Vagina (tissue), 2 donors: ENCODE measurements around the gene FRY. TPM values are rescaled to one million over a fixed set of nuclear protein-coding genes. Genes with fewer than 3 reads are reported as not detected.

Experiments
- DNase-seq, 2 donors: peaks; one replicate each; pipeline ENCODE4 v3.0.0-alpha.2; 2017; ENCODE audit errors: extremely low spot score in 2 of 2
- H3K27ac ChIP-seq: fragments of 200-600 bp; sonication (generic); one replicate; pipeline ENCODE4 v1.5.1; 2019
- H3K27me3 ChIP-seq: fragments of 200-600 bp; sonication (generic); one replicate; pipeline ENCODE4 v1.5.1; 2019
- H3K36me3 ChIP-seq, 2 donors: fragments of 200-600 bp; sonication (generic); one replicate each; pipeline ENCODE4 v1.5.1; 2017 to 2019
- H3K4me1 ChIP-seq: fragments of 200-600 bp; sonication (generic); one replicate; pipeline ENCODE4 v1.5.1; 2019
- H3K4me3 ChIP-seq, 2 donors: fragments of 200-600 bp; sonication (generic); 1 replicate in 1 of 2; 2 replicates in 1 of 2; pipeline ENCODE4 v1.5.1; 2016 to 2019
- H3K9me3 ChIP-seq: fragments of 200-600 bp; sonication (generic); one replicate; pipeline ENCODE4 v1.5.1; 2019
- CTCF ChIP-seq, 3 experiments: fragments of 450-650 bp in 2 of 3; fragments of 200-600 bp in 1 of 3; sonication (generic) in 1 of 3; IDR thresholded peaks; one replicate each; pipeline ENCODE4 v1.5.1; 2017 to 2019; ENCODE audit warnings: antibody characterized with exemption in 3 of 3, mild to moderate bottlenecking in 2 of 3, moderate library complexity in 2 of 3
- POLR2A ChIP-seq, 2 donors: fragments of 450-650 bp; IDR thresholded peaks; one replicate each; pipeline ENCODE4 v1.6.1; 2017; ENCODE audit warnings: antibody characterized with exemption in 2 of 2, mild to moderate bottlenecking in 2 of 2, moderate library complexity in 2 of 2
- POLR2AphosphoS5 ChIP-seq, 2 donors: sonication (generic); formaldehyde crosslinking; IDR thresholded peaks; one replicate each; pipeline ENCODE4 v1.9.0; 2017; ENCODE audit warnings: antibody characterized with exemption in 2 of 2, mild to moderate bottlenecking in 2 of 2, low read depth in 1 of 2; ENCODE audit not compliant: insufficient read depth in 1 of 2
- intact Hi-C: fragments of 100-400 bp; cut with DNase I; formaldehyde crosslinking; loops from one replicate; pipeline ENCODE4 v1.15.1; 2023
- total RNA-seq: library from RNA; depleted of rRNA; stranded (reverse); fragments of >200 nt; gene quantifications from one replicate; pipeline ENCODE4 v1.2.3, GENCODE V29; 2016

Gene FRY
- total RNA-seq, 1 donor from 2014 or later = 11.0 TPM

- no peaks in the 10 kb centered on the region for H3K27me3 ChIP-seq
- no peak overlapping the region for H3K27ac ChIP-seq
- TF ChIP-seq POLR2A (IDR thresholded peaks at IDR 0.05) (no peak), CTCF (IDR thresholded peaks at IDR 0.05) (no peak), POLR2AphosphoS5 (IDR thresholded peaks at IDR 0.05; ENCODE audit: insufficient read depth in 1 of 2, low read depth in 1 of 2) (no peak)
- DNase-seq = no peak
- no peak overlapping the region for H3K4me3 ChIP-seq
- no peaks in the 10 kb centered on the region for H3K36me3 ChIP-seq
- H3K4me1 ChIP-seq = peaks cover 10% of the 10 kb centered on the region
- H3K9me3 ChIP-seq = no peaks in the 10 kb centered on the region
- intact Hi-C loops = no loop called here
Measured at GRCh38 chr13:32039056-32039455, 7.5 kb downstream of the FRY start.

DNA sequence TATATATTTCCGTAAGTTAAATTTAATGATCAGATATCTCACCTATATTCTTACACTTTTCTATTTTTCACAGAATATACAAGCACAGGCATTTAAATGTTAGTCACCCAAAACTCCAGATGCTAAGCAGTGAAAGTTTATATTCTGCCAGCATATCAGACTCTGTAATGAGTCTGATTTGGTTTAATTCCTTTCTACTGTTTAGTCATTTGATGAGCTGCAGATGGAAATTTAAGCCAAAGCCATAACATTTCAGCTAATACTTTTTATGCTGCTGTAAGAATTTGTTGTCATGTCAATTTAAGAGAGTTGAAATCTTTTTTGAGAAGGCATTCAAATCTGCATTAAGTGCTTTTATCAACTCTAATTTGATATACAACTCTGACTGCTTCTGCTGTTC lies 8.0 kb downstream of the FRY start:
- Histone ChIP-seq H3K36me3 (no peaks in the 10 kb centered on the region), H3K27me3 (no peaks in the 10 kb centered on the region), H3K4me3 (no peak overlapping the region), H3K4me1 (peaks cover 9% of the 10 kb centered on the region), H3K9me3 (no peaks in the 10 kb centered on the region), H3K27ac (no peak overlapping the region)
- intact Hi-C loops = no loop called here
- TF ChIP-seq CTCF (IDR thresholded peaks at IDR 0.05) (no peak), POLR2A (IDR thresholded peaks at IDR 0.05) (no peak), POLR2AphosphoS5 (IDR thresholded peaks at IDR 0.05; ENCODE audit: insufficient read depth in 1 of 2, low read depth in 1 of 2) (no peak)
- no peak for DNase-seq

DNA sequence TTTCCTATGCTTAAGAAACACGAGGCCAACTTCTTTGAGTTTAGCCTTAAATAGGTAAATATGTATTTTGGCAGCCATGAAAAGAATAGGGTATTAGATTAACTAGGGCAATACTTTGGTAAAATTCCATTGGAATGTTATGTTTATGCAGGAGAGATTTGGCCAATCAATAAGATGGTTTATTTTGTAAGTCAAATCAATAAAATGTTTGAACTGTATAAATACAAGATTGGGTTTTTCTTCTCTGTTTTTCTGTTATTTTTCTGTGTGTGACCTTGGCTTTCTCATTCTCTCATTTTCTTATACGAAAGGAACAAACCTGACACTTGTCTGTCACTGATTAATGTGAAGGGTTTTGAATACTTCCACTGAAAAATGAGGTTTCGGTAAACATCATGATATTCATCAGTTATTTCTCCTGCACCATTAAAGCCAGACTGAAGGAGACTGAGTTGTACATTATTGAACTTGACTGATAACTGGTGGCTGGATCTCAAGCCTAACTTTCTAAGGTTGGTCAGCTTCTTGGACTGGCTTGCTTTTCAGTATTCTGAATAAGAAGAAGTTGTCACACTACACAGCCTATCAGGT lies 8.6 kb downstream of the FRY start:
- Histone ChIP-seq H3K4me1 (peaks cover 9% of the 10 kb centered on the region), H3K27me3 (no peaks in the 10 kb centered on the region), H3K4me3 (no peak overlapping the region), H3K9me3 (no peaks in the 10 kb centered on the region), H3K27ac (no peak overlapping the region), H3K36me3 (no peaks in the 10 kb centered on the region)
- DNase-seq = no peak
- intact Hi-C loops = no loop called here
- TF ChIP-seq POLR2A (IDR thresholded peaks at IDR 0.05) = no peak
- no peak for TF ChIP-seq POLR2AphosphoS5 (IDR thresholded peaks at IDR 0.05; ENCODE audit: insufficient read depth in 1 of 2, low read depth in 1 of 2)
- no peak for TF ChIP-seq CTCF (IDR thresholded peaks at IDR 0.05)

DNA sequence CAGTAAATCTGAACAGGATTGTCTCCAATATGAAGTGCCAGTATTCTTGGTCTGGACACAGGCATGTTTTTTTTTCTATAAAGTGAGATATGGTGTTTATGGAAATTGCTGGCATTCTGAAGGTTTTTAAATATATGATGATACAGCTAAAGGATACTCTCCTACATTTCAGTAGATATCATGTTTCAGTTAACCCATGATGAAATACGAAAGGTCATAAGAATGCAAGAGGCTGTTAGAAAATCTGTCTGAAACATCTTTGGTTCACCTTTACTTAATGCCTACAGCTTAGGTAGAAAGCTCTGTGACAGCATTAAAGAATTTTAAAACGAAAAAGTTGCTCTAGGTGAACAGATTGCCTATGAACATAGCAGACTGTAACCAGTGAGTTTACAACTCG lies 9.1 kb downstream of the FRY start:
- Histone ChIP-seq H3K9me3 (no peaks in the 10 kb centered on the region), H3K4me3 (no peak overlapping the region), H3K36me3 (no peaks in the 10 kb centered on the region), H3K4me1 (peaks cover 10% of the 10 kb centered on the region), H3K27me3 (no peaks in the 10 kb centered on the region), H3K27ac (no peak overlapping the region)
- intact Hi-C loops = no loop called here
- no peak for DNase-seq
- no peak for TF ChIP-seq POLR2A (IDR thresholded peaks at IDR 0.05)
- no peak for TF ChIP-seq POLR2AphosphoS5 (IDR thresholded peaks at IDR 0.05; ENCODE audit: insufficient read depth in 1 of 2, low read depth in 1 of 2)
- no peak for TF ChIP-seq CTCF (IDR thresholded peaks at IDR 0.05)

- no peak overlapping the region for H3K4me3 ChIP-seq
- H3K27me3 ChIP-seq = no peaks in the 10 kb centered on the region
- H3K9me3 ChIP-seq = no peaks in the 10 kb centered on the region
- no peak for DNase-seq
- H3K4me1 ChIP-seq = peaks cover 11% of the 10 kb centered on the region
- intact Hi-C loops = no loop called here
- H3K27ac ChIP-seq = no peak overlapping the region
- H3K36me3 ChIP-seq = no peaks in the 10 kb centered on the region
- TF ChIP-seq CTCF (IDR thresholded peaks at IDR 0.05) = no peak
- TF ChIP-seq POLR2A (IDR thresholded peaks at IDR 0.05) = no peak
- TF ChIP-seq POLR2AphosphoS5 (IDR thresholded peaks at IDR 0.05; ENCODE audit: insufficient read depth in 1 of 2, low read depth in 1 of 2) = no peak
Measured at GRCh38 chr13:32041429-32041828, 9.9 kb downstream of the FRY start.
